H9 (cell line): ENCODE measurements around the gene SS18L1. TPM values are rescaled to one million over a fixed set of nuclear protein-coding genes. Genes with fewer than 3 reads are reported as not detected.

Experiments
- DNase-seq: peaks from one replicate; pipeline ENCODE4 v3.0.0-alpha.2; 2017
- H2AFZ ChIP-seq: one replicate; pipeline ENCODE4 v1.6.1; 2013; ENCODE audit warnings: mild to moderate bottlenecking, low read length, control low read depth, moderate library complexity
- H2AK5ac ChIP-seq: 2 replicates; pipeline ENCODE4 v1.6.1; 2013; ENCODE audit warnings: low read length, control low read depth, mixed read lengths; ENCODE audit not compliant: insufficient read length
- H2BK120ac ChIP-seq: one replicate; pipeline ENCODE4 v1.6.1; 2013; ENCODE audit warnings: low read depth, mild to moderate bottlenecking, low read length, control low read depth, inconsistent platforms; ENCODE audit not compliant: poor library complexity, severe bottlenecking
- H2BK12ac ChIP-seq: 2 replicates; pipeline ENCODE4 v1.6.1; 2013; ENCODE audit warnings: low read length, control low read depth, mixed read lengths, low read depth; ENCODE audit not compliant: insufficient read length
- H2BK15ac ChIP-seq: 2 replicates; pipeline ENCODE4 v1.6.1; 2013; ENCODE audit warnings: low read depth, low read length, control low read depth
- H2BK20ac ChIP-seq: one replicate; pipeline ENCODE4 v1.6.1; 2013; ENCODE audit warnings: low read depth, mild to moderate bottlenecking, low read length, control low read depth, inconsistent platforms; ENCODE audit not compliant: poor library complexity, severe bottlenecking
- H2BK5ac ChIP-seq: 2 replicates; pipeline ENCODE4 v1.6.1; 2013; ENCODE audit warnings: low read length, control low read depth, mixed read lengths; ENCODE audit not compliant: insufficient read length
- H3K14ac ChIP-seq: 2 replicates; pipeline ENCODE4 v1.6.1; 2013; ENCODE audit warnings: low read length, control low read depth; ENCODE audit not compliant: insufficient read depth
- H3K18ac ChIP-seq: 2 replicates; pipeline ENCODE4 v1.6.1; 2013; ENCODE audit warnings: low read depth, mild to moderate bottlenecking, mixed read lengths, low read length, control low read depth; ENCODE audit not compliant: insufficient read length
- H3K23ac ChIP-seq: 2 replicates; pipeline ENCODE4 v1.6.1; 2013; ENCODE audit warnings: low read length, control low read depth, mixed read lengths, low read depth; ENCODE audit not compliant: insufficient read length
- H3K23me2 ChIP-seq: 2 replicates; pipeline ENCODE4 v1.6.1; 2013; ENCODE audit warnings: low read depth, mild to moderate bottlenecking, mixed read lengths, low read length, control low read depth; ENCODE audit not compliant: insufficient read length, poor library complexity, severe bottlenecking
- H3K27ac ChIP-seq: 2 replicates; pipeline ENCODE4 v1.5.1; 2013; ENCODE audit warnings: low read length, control low read depth, mixed read lengths, low read depth; ENCODE audit not compliant: insufficient read length
- H3K27me3 ChIP-seq: 2 replicates; pipeline ENCODE4 v1.6.1; 2013; ENCODE audit warnings: low read length, control low read depth, inconsistent platforms; ENCODE audit not compliant: insufficient read depth
- H3K4ac ChIP-seq: 2 replicates; pipeline ENCODE4 v1.6.1; 2013; ENCODE audit warnings: low read depth, mild to moderate bottlenecking, control low read depth, inconsistent platforms, low read length, moderate library complexity
- H3K4me1 ChIP-seq: 2 replicates; pipeline ENCODE4 v1.6.1; 2013; ENCODE audit warnings: low read length, control low read depth, inconsistent platforms; ENCODE audit not compliant: insufficient read depth
- H3K4me2 ChIP-seq: 2 replicates; pipeline ENCODE4 v1.6.1; 2013; ENCODE audit warnings: low read length, control low read depth, mixed read lengths; ENCODE audit not compliant: insufficient read length, insufficient read depth
- H3K56ac ChIP-seq: 2 replicates; pipeline ENCODE4 v1.6.1; 2013; ENCODE audit warnings: low read depth, mild to moderate bottlenecking, mixed read lengths, low read length, control low read depth; ENCODE audit not compliant: insufficient read length
- H3K79me1 ChIP-seq: 2 replicates; pipeline ENCODE4 v1.6.1; 2013; ENCODE audit warnings: low read depth, mild to moderate bottlenecking, moderate library complexity, low read length, control low read depth, inconsistent platforms; ENCODE audit not compliant: insufficient read depth, poor library complexity, severe bottlenecking
- H3K79me2 ChIP-seq: 2 replicates; pipeline ENCODE4 v1.6.1; 2013; ENCODE audit warnings: low read length, control low read depth, inconsistent platforms; ENCODE audit not compliant: insufficient read depth
- H3K9ac ChIP-seq: 2 replicates; pipeline ENCODE4 v1.6.1; 2013; ENCODE audit warnings: low read length, control low read depth, mixed read lengths; ENCODE audit not compliant: insufficient read length; ENCODE audit errors: extremely low read depth
- H3K9me3 ChIP-seq: one replicate; pipeline ENCODE4 v1.6.1; 2013; ENCODE audit warnings: low read depth, low read length, inconsistent platforms; ENCODE audit not compliant: control insufficient read depth
- H3T11ph ChIP-seq: one replicate; pipeline ENCODE4 v1.6.1; 2013; ENCODE audit warnings: mild to moderate bottlenecking, low read length, control low read depth, inconsistent platforms
- H4K20me1 ChIP-seq: one replicate; pipeline ENCODE4 v1.6.1; 2013; ENCODE audit not compliant: control insufficient read depth, insufficient read length, insufficient read depth
- H4K5ac ChIP-seq: 2 replicates; pipeline ENCODE4 v1.6.1; 2013; ENCODE audit warnings: low read depth, mild to moderate bottlenecking, mixed read lengths, low read length, control low read depth; ENCODE audit not compliant: insufficient read length
- H4K8ac ChIP-seq: replicated peaks from 2 replicates; pipeline ENCODE4 v1.6.1; 2013; ENCODE audit warnings: low read length, control low read depth, mixed read lengths, low read depth; ENCODE audit not compliant: insufficient read length
- H4K91ac ChIP-seq: 2 replicates; pipeline ENCODE4 v1.6.1; 2013; ENCODE audit warnings: low read depth, mild to moderate bottlenecking, moderate library complexity, mixed read lengths, low read length, control low read depth; ENCODE audit not compliant: insufficient read length
- H3K27ac Mint-ChIP-seq, 3 experiments: 2 replicates in 2 of 3; 3 replicates in 1 of 3; pipeline ENCODE4 v1.8.0; 2020 to 2021; ENCODE audit warnings: mixed read lengths in 3 of 3, mild to moderate bottlenecking in 1 of 3, moderate library complexity in 1 of 3
- H3K27me3 Mint-ChIP-seq: 2 replicates; pipeline ENCODE4 v1.8.0; 2021; ENCODE audit warnings: low read depth, mild to moderate bottlenecking, moderate library complexity, mixed read lengths
- H3K36me3 Mint-ChIP-seq, 3 experiments: 2 replicates in 2 of 3; 3 replicates in 1 of 3; pipeline ENCODE4 v1.8.0; 2020 to 2021; ENCODE audit warnings: low read depth in 3 of 3, mixed read lengths in 3 of 3; ENCODE audit not compliant: insufficient read depth in 1 of 3
- H3K4me1 Mint-ChIP-seq, 2 experiments: 2 replicates each; pipeline ENCODE4 v1.8.0; 2020; ENCODE audit warnings: mixed read lengths in 2 of 2
- H3K4me3 Mint-ChIP-seq, 2 experiments: 2 replicates in 1 of 2; 3 replicates in 1 of 2; pipeline ENCODE4 v1.8.0; 2020 to 2021; ENCODE audit warnings: mild to moderate bottlenecking in 2 of 2, mixed read lengths in 2 of 2, moderate library complexity in 1 of 2
- H3K9me3 Mint-ChIP-seq, 2 experiments: 2 replicates in 1 of 2; 3 replicates in 1 of 2; pipeline ENCODE4 v1.8.0; 2020; ENCODE audit warnings: mild to moderate bottlenecking in 2 of 2, mixed read lengths in 2 of 2, moderate library complexity in 1 of 2
- WGBS: extraction: QIAGEN DNeasy Blood & Tissue Kit; methylation state at CpG from one replicate; pipeline ENCODE4 v1.1.7; 2013; ENCODE audit warnings: missing lambda C conversion rate, low lambda C conversion rate, mixed read lengths; ENCODE audit not compliant: insufficient read length; ENCODE audit errors: extremely low coverage; 5-methylcytosine and 5-hydroxymethylcytosine counted together
- total RNA-seq: library from RNA; stranded (reverse); gene quantifications from 2 replicates; pipeline ENCODE4 v1.2.1, GENCODE V29; 2021
- TF ChIP-seq, protein P1 (sequence below): fragments of 200-600 bp; sonication (generic); conservative IDR thresholded peaks from 3 replicates; pipeline ENCODE4 v1.8.0; 2021; ENCODE audit warnings: antibody characterized with exemption, mild to moderate bottlenecking

The SS18L1 gene
- total RNA-seq, 1 experiment from 2014 or later = 22.2 TPM

DNA sequence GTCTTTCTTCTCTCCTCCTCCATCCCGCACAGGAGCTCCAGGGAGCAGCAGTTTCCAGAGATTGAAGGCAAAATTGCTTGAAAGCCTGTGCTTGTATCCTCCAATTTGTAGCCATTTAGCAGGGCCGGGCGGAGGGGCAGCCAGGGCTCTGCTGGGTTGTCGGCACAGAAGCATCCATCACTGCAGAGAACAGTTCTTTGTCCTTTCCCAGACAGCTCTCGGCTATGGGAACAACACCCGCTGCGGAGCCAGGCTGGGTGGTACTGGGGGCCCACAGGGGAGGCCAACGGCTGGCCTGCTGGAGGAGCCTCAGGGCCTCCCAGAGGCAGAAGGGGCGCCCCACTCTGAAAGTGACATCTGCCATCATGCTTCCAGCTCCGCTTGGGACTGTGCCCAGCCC lies 68.7 kb downstream of the SS18L1 start:
- Histone ChIP-seq H3T11ph (no peak overlapping the region), H3K14ac (no peak overlapping the region), H2BK12ac (no peak overlapping the region), H2BK5ac (no peak overlapping the region), H3K23ac (no peak overlapping the region), H2AFZ (no peak overlapping the region), H4K20me1 (no peaks in the 10 kb centered on the region), H3K9ac (no peak overlapping the region), H3K79me1 (no peaks in the 10 kb centered on the region), H3K9me3 (no peaks in the 10 kb centered on the region), H3K4me1 (no peaks in the 10 kb centered on the region), H3K4me2 (no peak overlapping the region), H4K91ac (no peak overlapping the region), H2BK20ac (no peak overlapping the region), H2BK120ac (no peak overlapping the region), H4K8ac (no peak overlapping the region), H3K79me2 (no peaks in the 10 kb centered on the region), H3K18ac (no peak overlapping the region), H3K56ac (no peak overlapping the region), H3K23me2 (no peaks in the 10 kb centered on the region), H3K27me3 (no peaks in the 10 kb centered on the region), H4K5ac (no peak overlapping the region), H2AK5ac (no peak overlapping the region), H3K4ac (no peak overlapping the region), H2BK15ac (no peak overlapping the region; the same call in 1 of the 2 replicates), H3K27ac (no peak overlapping the region)
- no peak for DNase-seq
- Mint-ChIP-seq H3K9me3 (no peaks in the 10 kb centered on the region), H3K36me3 (no peaks in the 10 kb centered on the region), H3K4me1 (peaks cover 4 to 19% of the 10 kb centered on the region in 2 experiments), H3K27ac (peak overlapping the region in 1 of 3 experiments; percentile 71; a peak in 2 of 7 replicates), H3K4me3 (no peak overlapping the region), H3K27me3 (peaks cover 35% of the 10 kb centered on the region)
- TF ChIP-seq, protein P1, sequence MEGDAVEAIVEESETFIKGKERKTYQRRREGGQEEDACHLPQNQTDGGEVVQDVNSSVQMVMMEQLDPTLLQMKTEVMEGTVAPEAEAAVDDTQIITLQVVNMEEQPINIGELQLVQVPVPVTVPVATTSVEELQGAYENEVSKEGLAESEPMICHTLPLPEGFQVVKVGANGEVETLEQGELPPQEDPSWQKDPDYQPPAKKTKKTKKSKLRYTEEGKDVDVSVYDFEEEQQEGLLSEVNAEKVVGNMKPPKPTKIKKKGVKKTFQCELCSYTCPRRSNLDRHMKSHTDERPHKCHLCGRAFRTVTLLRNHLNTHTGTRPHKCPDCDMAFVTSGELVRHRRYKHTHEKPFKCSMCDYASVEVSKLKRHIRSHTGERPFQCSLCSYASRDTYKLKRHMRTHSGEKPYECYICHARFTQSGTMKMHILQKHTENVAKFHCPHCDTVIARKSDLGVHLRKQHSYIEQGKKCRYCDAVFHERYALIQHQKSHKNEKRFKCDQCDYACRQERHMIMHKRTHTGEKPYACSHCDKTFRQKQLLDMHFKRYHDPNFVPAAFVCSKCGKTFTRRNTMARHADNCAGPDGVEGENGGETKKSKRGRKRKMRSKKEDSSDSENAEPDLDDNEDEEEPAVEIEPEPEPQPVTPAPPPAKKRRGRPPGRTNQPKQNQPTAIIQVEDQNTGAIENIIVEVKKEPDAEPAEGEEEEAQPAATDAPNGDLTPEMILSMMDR = no peak
- no CpG with 5 or more reads among the region's 10 CpGs for WGBS
